AG08396 (cell line): ENCODE measurements around the gene PELI3.
"Not testable (repeated sequence)": the region's sequence is repeated elsewhere in the genome, so short reads cannot be mapped to it uniquely, and the experiment has no call there.

Source experiments
- DNase-seq: peaks from one replicate; pipeline ENCODE4 v3.0.0; 2012; ENCODE audit warnings: low spot score, mixed read lengths

The PELI3 gene

GRCh38 chr11:66466225-66467033, at the start of gene PELI3:
Gene PELI3, plus strand, starts transcription at chr11:66466905. Its CDS starts 1,224 bp downstream, at chr11:66468129.
- DNase-seq: peak; percentile 99

GRCh38 chr11:66417000-66417399, 49.7 kb upstream of the PELI3 start:
- no peak for DNase-seq

DNA sequence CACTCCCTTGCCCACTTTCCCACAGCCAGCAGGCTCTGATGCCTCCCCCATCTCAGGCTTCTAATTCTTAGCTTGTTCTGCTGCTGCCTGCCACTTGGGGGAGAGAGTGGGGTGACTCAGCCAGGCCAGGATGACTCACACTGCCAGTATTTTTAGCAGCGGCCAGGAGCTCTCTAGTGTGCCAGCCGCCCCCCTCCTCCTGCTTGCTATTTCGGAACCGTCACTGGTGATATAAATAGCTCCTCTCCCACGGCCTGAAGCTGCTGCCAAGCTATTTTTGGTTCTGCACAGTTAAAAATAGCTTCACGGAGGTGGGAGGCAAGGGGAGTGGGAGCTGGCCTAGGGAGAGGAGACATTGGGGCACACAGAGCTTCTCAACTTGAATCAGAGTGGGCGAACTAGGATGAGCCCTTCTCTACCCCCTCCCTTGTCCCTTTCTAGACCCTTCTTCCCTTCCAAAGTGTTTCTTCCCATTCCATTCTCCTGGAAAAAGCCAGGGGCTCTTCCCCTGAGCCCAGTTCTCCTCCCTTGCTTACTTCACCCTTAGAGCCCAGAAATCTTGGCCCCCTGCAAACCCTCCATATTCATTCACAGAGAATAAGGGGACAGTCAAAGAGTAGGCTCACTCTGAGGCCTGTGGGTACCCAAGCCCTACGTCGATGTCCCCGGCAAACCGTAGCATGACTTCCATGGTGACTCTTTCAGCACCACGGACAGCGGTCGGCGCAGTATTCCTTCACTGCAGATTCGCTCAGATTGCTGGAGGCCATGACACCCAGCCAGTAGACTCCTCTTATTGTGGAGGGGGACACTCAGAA, 48.3 kb upstream of the PELI3 start:
- peak; percentile 96 for DNase-seq

DNA sequence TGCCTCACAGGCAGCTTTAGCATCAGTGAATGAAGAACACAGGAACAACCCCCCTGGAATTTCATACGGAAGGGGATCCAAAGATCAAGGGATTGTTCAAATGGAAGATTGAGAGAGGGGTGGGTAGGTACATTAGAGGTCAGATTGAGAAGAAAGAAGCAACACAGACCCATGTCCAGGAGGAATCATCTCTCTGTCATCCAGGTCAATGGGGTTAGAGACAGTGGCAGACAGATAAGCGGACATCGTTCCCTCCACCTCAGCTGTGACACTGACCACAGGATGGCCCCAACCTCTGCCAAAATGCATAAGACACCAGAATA, 47.8 kb upstream of the PELI3 start:
- no peak for DNase-seq

DNA sequence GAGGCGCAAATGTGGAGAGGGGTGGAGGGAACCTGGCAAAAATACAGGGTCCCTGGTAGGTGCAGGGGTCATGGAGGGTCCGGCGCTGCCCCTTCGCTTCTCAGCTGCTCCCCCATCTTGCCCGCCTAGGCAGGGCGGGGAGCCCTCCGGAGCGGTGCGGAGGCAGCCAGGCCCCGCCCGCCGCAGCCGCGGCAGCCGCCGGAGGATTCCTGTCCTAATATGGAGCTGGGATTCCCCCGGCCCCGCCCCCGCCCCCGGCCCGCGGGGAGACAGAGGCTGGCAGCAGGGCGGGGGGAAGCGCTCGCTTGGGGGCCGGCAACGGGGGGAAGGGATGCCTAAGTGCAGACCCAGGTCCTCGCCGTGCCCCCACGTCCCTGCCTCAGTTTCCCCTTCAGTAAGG, 46.9 kb upstream of the PELI3 start:
- no peak for DNase-seq

DNA sequence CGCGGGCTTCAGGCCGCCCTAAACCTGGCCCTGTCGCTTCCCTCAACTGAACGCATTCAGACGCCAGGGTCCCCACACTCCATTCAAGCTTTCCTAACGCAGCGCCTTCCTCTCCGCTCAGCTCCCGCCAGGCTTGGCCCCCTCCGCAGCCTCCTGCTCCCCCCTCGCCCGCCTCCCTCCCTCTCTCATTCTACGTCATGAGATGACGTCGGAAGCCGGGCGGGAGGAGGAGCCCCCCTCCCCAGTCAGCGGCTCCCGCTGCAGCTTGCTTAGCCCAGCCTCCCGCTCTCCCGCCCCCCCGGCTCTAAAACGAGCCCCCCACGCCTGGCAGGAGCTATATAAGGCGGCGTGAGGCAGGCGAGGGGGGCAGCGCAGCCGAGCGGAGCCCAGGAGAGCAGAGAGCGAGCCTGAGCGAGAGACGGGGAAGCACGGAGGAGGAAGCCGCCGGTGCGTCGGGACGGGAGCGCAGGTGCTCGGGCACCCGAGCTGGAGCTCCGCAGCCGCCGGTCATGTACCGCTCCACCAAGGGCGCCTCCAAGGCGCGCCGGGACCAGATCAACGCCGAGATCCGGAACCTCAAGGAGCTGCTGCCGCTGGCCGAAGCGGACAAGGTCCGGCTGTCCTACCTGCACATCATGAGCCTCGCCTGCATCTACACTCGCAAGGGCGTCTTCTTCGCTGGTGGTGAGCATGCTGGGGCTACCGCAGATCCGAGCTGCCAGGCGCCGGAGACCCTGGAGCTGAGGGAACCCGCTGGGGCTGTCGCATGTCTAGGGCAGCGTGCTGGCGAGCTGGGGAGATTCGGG, 45.8 kb upstream of the PELI3 start, which contains the start of gene NPAS4:
TSS of gene NPAS4 (plus strand) at position 365 of the 806 bp plus-strand sequence. CDS start at position 510, 145 bp downstream.
- no peak for DNase-seq

- peak; percentile 94 for DNase-seq
Observed at GRCh38 chr11:66421492-66422205, 45.1 kb upstream of the PELI3 start.

- no peak for DNase-seq
Observed at GRCh38 chr11:66426314-66426713, 40.4 kb upstream of the PELI3 start.

GRCh38 chr11:66428933-66429332, 37.8 kb upstream of the PELI3 start:
- no peak for DNase-seq

DNA sequence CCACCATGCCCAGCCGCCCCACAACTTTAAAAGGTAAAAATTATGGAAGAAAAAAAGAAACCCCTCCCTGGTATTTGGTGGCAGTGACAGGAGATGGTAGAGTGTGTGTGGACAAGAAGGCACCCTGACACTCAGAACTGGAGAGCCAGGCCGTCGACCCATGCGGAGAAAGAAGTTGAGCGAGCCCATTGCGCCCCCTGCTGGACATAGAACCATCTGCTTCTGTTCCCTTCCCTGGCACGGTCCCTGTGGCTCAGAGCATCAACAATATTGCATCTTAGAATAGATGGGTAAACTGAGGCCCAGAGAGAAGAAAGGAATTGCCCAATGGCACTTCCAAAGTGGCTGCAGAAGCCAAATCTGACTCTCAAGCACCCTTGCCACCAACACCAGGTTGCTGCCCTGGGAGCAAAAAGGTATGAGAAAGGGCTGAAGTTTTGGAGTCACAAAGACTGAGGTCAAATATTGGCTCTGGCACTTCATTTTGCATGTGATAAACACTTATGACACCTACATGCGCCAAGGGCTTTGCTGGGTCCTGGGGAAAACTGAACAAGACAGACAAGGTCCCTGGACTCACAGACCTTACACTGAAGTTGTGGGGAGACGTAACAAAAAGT, 36.6 kb upstream of the PELI3 start:
- DNase-seq: peak; percentile 86

DNA sequence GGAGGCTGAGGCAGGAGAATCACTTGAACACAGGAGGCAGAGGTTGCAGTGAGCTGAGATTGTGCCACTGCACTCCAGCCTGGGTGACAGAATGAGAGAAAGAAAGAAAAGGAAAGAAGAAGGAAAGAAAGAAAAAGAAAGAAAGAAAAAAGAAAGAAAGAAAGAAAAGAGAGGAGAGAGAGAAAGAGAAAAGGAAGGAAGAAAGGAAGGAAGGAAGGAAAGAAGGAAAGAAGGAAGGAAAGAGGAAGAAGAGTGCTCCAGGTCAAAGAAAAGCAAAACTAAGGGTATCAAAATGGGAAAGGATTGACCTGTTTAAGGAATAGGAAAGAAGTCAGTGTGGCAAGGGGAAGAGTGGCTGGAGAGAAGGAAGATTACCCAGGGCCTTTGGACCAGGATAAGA, 35.4 kb upstream of the PELI3 start:
- not testable (repeated sequence) for DNase-seq

DNA sequence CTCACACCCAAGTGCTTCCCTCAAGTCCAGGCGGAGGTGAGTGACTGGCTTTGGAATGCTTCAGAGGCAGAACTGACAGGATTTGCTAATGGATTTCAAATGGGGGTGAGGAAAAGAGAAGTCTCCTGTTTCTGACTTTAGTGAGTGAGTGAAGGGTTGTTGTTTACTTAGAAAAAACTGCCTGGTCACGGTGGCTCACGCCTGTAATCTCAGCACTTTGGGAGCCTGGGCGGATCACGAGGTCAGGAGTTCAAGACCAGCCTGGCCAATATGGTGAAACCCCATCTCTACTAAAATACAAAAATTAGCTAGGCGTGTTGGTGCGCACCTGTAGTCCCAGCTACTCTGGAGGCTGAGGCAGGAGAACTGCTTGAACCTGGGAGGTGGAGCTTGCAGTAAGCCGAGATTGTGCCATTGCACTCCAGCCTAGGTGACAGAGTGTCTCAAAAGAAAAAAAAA, 34.8 kb upstream of the PELI3 start:
- not testable (repeated sequence) for DNase-seq

GRCh38 chr11:66432597-66432996, 34.1 kb upstream of the PELI3 start:
- no peak for DNase-seq

GRCh38 chr11:66437979-66438503, 28.7 kb upstream of the PELI3 start:
- DNase-seq: no peak

DNA sequence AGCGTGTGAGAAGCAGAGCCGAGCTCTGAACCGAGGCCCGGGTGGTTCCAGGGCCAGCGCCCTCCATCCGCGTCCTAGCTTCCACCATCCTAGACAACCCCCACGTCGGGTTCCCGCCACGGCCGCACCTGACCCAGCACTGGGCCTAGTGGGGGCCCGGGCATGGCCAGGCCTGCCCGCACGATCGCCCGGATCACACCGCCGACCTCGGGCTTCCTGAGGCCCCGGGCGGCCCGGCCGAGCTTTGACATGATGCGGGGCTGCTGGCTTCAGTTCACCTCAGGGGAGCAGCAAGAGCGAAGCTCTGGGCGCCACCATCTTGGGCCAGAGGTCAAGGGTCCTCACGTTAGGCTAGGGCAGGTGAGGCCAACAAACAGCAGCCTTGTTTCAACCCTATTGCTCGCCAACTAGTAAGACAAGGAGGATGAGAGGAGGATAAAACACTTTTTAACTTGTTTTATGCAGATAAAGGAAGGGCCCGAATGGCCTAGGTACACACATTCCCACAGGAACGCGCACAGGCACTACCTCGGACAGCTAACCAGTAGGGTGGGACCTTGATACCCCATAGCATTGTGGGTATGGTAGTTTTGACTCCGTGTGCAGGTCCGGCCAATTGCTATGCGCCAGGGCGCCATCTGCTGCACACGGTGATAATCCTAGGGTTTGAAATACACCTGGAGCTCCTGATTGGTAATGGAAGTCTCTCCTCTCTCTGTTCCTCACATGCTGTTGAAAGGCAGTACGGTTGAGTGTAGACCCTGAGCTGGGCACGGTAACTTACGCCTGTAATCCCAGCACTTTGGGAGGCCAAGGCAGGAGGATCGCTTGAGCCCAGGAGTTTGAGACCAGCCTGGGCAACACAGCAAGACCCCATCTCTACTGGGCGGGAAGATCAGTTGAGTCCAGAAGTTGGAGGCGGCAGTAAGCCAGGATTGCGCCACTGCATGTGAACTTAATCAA, 27.9 kb upstream of the PELI3 start, which contains the start of gene MRPL11:
TSS of gene MRPL11 (minus strand) at position 345 of the 963 bp plus-strand sequence. CDS start at position 251, 94 bp downstream.
- peak; percentile 96 for DNase-seq

DNA sequence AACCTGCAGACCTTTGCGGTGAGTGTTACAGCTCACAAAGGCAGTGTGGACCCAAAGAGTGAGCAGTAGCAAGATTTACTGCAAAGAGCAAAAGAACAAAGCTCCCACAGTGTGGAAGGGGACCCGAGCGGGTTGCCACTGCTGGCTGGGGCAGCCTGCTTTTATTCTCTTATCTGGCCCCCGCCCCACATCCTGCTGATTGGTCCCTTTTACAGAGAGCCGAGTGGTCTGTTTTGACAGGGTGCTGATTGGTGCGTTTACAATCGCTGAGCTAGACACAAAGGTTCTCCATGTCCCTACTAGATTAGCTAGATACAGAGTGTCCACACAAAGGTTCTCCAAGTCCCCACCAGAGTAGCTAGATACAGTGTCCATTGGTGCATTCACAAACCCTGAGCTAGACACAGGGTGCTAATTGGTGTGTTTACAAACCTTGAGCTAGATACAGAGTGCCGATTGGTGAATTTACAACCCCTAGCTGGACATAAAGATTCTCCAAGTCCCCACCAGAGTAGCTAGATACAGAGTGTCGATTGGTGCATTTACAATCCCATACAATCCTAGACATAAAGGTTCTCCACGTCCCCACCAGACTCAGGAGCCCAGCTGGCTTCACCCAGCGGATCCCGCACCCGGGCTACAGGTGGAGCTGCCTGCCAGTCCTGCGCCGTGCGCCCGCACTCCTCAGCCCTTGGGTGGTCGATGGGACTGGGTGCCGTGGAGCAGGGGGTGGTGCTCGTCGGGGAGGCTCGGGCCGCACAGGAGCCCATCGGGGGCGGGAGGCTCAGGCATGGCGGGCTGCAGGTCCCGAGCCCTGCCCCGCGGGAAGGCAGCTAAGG, 26.4 kb upstream of the PELI3 start:
- DNase-seq: not testable (repeated sequence)

GRCh38 chr11:66440940-66441282, 25.8 kb upstream of the PELI3 start:
- not testable (repeated sequence) for DNase-seq

- DNase-seq: peak; percentile 71
Observed at GRCh38 chr11:66443602-66444001, 23.1 kb upstream of the PELI3 start.

GRCh38 chr11:66447012-66447411, 19.7 kb upstream of the PELI3 start:
- DNase-seq: no peak
